Limb (tissue), 2 donors: ENCODE results near the gene ATP10B.

Experiments
- DNase-seq, 2 donors: peaks; one replicate each; pipeline ENCODE4 v3.0.0-alpha.2; 2016; ENCODE audit errors: extremely low spot score in 2 of 2

ATP10B gene

GRCh38 chr5:160514191-160514590, 337.8 kb downstream of the ATP10B start:
- no peak for DNase-seq

DNA sequence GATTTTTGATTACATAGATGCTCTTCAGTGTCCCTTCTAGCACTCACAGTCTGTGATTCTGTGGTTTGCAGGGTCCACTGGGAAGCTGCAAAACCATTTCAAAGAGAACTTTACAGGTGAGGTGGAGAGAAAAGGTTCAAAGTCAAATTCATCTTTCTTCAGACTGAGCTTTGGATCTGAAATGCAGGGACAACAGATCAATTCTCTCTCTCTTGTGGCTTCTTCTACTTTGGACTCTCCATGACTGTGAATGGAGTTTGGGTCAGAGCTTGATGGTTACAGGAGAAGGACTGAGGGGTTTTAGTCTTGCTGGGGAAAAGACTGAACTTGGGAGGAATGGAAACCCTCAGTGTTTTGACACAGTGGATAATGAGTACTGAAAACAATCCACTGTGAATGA, 338.5 kb downstream of the ATP10B start:
- DNase-seq: no peak
